DMS 273 treated with DMSO at 0.1 percent for 48 hours (cell line): Measurements from ENCODE around the gene ITGA5.
A peak's percentile ranks its signal among the peaks of the same experiment; 100 is the strongest.

Experiments used
- DNase-seq: peaks from one replicate; lab custom pipeline; 2025; lab: John Stamatoyannopoulos, UW

ITGA5 gene

GRCh38 chr12:54430471-54431069 is 11.5 kb upstream of the ITGA5 start:
- no peak for DNase-seq

GRCh38 chr12:54429014-54429471 is 10.0 kb upstream of the ITGA5 start:
- peak; percentile 11 for DNase-seq

GRCh38 chr12:54428050-54429013 is 9.3 kb upstream of the ITGA5 start:
- no peak for DNase-seq

- no peak for DNase-seq
Measured at GRCh38 chr12:54427106-54427505, 8.0 kb upstream of the ITGA5 start.

- DNase-seq: no peak
Measured at GRCh38 chr12:54426690-54427089, 7.6 kb upstream of the ITGA5 start.

GRCh38 chr12:54425702-54426101 is 6.6 kb upstream of the ITGA5 start:
- DNase-seq: no peak

- no peak for DNase-seq
Measured at GRCh38 chr12:54424224-54424623, 5.2 kb upstream of the ITGA5 start.

- no peak for DNase-seq
Measured at GRCh38 chr12:54423816-54424150, 4.7 kb upstream of the ITGA5 start.

GRCh38 chr12:54421879-54422250 is 2.8 kb upstream of the ITGA5 start:
- no peak for DNase-seq

GRCh38 chr12:54421175-54421878 is 2.3 kb upstream of the ITGA5 start:
- no peak for DNase-seq

- no peak for DNase-seq
Measured at GRCh38 chr12:54420766-54421144, 1.7 kb upstream of the ITGA5 start.

- no peak for DNase-seq
Measured at GRCh38 chr12:54418441-54419087, 502 bp downstream of the ITGA5 start.

- DNase-seq: no peak
Measured at GRCh38 chr12:54417712-54418440, 1.2 kb downstream of the ITGA5 start.

GRCh38 chr12:54416687-54417603 is 2.1 kb downstream of the ITGA5 start:
- DNase-seq: no peak

- no peak for DNase-seq
Measured at GRCh38 chr12:54415221-54415929, 3.7 kb downstream of the ITGA5 start.

- DNase-seq: no peak
Measured at GRCh38 chr12:54413284-54414190, 5.5 kb downstream of the ITGA5 start.

GRCh38 chr12:54412786-54413185 is 6.3 kb downstream of the ITGA5 start:
- DNase-seq: no peak

GRCh38 chr12:54412348-54412747 is 6.7 kb downstream of the ITGA5 start:
- no peak for DNase-seq
